SKM-1 treated with dmso at 0.1 percent for 144 hours (cell line): ENCODE measurements around the gene RANBP9.
A peak's percentile ranks its signal among the peaks of the same experiment; 100 is the strongest.

ENCODE experiments used
- DNase-seq: peaks from one replicate; lab custom pipeline; 2025; ENCODE audit not compliant: unreplicated experiment; lab: John Stamatoyannopoulos, UW

Gene RANBP9

GRCh38 chr6:13604546-13605416 lies 106.9 kb downstream of the RANBP9 start:
- no peak for DNase-seq

GRCh38 chr6:13604135-13604534 lies 107.5 kb downstream of the RANBP9 start:
- DNase-seq: no peak

GRCh38 chr6:13600036-13600435 lies 111.6 kb downstream of the RANBP9 start:
- DNase-seq: no peak

GRCh38 chr6:13597073-13597472 lies 114.6 kb downstream of the RANBP9 start:
- DNase-seq: no peak

DNA sequence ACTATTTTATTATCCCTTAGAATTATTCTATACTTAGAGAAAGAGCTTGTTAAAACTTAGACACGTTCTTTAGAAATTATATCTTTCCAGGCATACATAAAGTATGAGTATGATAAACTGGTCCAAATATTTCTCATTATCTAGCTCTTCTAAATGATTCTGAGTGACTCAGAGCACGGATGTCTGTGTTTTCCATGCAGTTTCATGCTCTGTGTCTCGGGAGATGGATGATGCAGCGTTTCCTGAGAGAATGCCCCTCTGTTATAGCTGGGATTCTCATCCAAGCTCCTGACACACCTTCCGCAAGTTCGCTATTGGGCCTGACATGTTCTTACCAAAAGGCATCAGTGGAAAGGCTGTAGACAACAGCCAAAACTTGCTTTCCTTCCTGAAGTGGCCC lies 117.9 kb downstream of the RANBP9 start:
- DNase-seq: no peak

DNA sequence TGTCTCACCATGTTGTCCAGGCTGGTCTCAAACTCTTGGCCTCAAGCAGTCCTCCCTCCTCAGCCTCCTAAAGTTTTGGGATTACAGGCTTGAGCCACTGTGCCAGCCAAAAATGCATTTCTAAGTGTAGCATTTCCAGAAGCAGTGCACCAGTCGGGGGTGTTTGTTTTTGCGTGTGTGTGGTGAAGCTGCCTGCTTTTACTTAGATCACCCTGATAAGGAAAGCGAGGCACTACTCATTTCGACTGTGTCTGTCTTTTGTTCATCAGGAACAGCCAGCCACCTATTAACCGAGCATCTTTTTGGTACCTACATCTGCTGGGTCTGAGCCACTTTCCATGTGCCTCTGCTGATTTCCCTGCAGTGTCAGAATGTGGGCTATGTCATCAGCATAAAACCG lies 118.5 kb downstream of the RANBP9 start:
- DNase-seq: no peak

DNA sequence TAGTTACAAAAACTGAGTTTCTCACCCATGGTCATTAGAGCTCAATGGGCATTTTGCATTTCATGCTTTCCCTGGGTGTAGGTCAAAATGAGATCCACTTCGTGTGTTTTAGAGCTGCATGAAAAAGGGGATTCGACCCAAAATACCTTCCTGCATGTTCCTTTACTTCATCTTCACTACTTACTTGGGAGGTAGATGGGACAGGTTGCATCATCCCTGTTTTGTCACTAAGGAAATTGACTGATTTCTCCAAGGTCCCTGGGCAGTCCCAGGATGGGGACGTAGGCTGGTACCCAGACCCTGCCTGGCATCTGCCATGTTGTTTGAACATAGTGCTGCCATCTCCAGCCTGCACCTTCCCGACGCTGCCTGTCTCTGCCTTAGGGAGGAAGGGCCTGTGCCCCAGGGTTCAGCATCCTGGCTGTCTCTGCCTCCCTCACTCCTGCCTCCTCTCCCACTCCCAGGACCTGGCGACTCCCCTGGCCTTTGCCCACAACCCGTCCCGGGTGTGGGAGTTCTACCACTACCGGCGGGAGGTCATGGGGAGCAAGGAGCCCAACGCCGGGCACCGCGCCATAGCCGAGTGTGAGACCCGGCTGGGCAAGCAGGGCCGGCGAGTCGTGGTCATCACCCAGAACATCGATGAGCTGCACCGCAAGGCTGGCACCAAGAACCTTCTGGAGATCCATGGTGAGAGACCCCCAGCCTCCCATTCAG lies 120.3 kb downstream of the RANBP9 start:
- no peak for DNase-seq

DNA sequence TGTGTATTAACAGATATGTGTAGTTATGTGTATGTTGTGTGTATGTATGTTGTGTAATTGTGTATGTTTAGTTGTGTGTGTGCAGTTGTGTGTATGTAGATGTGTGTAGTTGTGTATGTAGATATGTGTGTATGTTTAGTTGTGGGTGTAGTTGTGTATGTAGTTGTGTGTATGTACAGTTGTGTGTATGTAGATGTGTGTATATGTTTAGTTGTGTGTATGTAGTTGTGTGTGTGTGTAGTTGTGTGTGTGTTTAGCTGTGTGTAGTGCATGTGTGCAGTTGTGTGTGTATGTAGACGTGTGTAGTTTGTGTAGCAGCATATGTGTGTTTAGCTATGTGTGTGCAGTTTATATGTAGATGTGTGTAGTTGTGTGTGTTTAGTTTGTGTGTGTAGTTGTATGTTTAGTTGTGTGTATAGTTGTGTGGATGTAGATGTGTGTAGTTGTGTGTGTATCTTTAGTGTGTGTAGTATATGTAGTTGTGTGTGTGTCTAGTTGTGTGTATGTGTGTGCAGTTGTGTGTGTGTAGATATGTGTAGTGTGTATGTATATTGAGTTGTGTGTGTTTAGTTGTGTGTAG lies 121.0 kb downstream of the RANBP9 start:
- no peak for DNase-seq

DNA sequence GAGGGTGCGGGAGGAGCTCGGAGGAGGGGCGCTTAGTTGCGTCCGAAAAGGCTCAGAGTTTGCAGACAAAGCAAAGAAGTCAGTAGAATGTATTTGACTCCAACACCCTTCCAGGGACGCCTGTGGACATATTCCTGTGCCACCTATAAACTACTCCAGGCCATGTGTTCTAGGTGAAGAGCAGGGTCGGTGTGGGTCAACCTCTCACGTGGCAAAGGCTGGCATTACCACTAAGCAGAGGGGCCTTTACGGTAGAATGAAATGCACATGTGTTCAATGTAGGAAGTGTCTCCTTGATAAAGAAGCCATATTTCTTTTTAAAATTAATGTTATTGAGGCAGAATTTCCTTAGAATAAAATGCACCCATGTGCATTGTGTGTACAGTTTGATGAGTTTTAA lies 121.8 kb downstream of the RANBP9 start:
- no peak for DNase-seq

DNA sequence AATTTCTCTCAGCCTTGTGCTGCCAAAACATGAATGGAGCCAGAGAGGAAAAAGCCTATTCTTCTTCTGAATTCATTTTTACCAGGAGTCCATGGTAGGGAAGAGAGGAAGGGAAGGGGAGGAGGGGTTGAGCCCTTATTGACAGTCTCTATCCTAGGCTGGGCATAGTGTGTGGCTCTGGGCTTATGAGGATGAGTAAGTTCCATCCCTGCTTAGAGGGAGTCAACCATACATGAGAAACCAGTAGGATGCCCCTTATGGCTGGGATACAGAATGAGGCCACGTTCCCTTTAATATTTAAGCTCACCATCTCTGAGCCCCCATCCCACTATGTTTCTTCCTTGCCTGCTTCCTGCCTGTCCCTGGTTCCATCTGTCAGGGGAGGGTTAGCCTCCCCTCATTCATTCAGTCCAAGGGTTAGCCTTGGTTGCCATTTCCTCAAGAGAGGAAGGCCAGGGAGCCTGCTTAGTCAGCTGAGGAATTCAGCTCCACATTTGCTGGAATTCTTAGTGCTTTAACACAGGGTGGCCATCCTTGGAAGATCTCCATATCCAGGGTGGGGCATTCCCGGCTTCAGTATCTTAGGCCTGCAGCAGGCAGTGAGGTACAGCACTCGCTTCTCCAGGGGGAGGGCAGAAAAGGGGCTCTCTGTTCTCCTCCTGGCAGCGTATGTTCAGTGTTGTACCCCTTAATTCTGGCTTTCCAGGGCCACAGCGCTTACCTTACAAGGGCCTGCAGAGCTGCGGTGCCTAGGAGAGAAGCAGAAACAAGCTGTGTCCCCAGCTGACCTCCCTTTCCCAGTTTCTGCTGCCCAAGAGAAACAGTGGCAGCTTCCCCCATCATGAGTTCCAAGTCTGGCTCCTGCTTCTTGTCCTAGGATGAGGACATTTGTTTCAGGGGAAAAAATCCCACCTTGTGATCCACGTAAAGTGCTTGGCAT lies 124.8 kb downstream of the RANBP9 start:
- DNase-seq: no peak

- DNase-seq: no peak
Measured at GRCh38 chr6:13581700-13582229, 129.9 kb downstream of the RANBP9 start.

GRCh38 chr6:13579911-13580310 lies 131.7 kb downstream of the RANBP9 start:
- peak; percentile 62 for DNase-seq

- no peak for DNase-seq
Measured at GRCh38 chr6:13577926-13578325, 133.7 kb downstream of the RANBP9 start.

DNA sequence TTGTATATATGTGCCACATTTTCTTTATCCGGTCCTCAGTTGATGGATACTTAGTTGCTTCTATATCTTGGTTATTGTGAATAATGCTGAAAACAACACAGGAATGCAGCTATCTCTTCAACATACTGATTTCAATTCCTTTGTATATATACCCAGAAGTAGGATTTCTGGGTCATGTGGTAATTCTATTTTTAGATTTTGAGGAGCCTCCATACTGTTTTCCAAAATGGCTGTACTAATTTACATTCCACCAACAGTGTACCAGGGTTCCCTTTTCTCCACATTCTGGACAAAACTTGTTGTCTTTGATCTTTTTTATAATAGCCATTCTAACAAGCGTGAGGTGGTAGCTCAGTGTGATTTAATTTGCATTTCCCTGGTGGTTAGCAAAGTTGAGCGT lies 135.6 kb downstream of the RANBP9 start:
- DNase-seq: no peak

DNA sequence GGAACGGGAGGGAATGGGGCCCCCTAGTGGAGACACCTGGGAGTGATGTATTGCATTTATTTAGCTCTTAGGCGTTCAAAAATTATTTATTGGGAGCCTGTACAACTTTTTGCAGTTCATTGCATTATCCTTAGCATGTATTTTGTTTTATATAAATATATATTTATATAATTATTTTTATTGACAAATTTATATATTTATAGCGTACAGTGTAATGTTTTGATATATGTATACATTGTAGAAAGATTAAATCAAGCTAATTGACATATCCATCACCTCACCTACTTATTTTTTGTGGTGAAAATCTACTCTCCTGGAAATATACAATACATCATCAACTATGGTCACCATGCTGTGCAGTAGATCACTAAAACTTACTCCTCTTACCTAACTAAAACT lies 136.3 kb downstream of the RANBP9 start:
- no peak for DNase-seq

DNA sequence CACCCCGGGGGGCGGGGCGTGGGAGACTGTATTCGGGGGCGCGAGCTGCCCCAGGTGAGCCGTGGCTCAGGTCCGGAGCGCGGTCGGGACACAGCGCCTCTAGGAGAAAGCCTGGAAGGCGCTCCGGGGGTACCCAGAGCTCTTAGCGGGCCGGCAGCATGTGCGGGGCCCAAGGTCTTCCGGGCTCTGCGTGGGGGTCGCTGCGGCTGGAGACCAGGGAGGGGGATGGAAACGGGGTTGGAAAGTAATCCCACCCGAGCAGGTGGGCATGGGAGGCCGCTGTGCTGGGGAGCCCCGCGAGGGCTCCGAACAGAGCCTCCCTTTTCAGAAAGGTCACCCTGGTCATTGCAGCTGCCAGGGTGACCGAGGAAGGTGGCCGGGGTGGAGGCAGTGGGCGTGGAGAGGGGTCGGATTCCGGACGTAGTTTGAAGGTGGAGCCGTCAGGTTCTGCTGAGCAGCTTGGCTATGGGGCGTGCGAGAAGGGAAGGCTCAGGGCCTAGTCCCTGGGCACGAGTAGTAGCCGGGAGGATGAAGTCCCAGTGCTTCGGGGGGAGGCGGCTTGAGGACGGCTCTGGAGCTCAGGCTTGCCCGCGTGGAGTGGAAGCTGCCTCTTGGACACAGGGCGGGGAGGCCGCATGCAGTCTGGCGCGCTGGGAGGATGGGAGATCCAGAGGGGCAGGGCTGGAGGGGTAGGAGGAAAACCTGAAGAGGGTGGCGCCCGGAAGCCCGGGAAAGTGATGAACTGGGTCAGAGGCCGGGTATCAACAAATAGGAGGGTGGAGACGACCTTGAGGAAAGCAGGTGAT lies 136.9 kb downstream of the RANBP9 start, which contains the start of gene SIRT5:
TSS of gene SIRT5 (plus strand) at position 31 of the 806 bp plus-strand sequence. CDS start 9,510 bp downstream, outside the sequence.
- peak; percentile 82 for DNase-seq

GRCh38 chr6:13574149-13574570 lies 137.5 kb downstream of the RANBP9 start:
- peak; percentile 83 for DNase-seq

- no peak for DNase-seq
Measured at GRCh38 chr6:13573669-13574110, 137.9 kb downstream of the RANBP9 start.

DNA sequence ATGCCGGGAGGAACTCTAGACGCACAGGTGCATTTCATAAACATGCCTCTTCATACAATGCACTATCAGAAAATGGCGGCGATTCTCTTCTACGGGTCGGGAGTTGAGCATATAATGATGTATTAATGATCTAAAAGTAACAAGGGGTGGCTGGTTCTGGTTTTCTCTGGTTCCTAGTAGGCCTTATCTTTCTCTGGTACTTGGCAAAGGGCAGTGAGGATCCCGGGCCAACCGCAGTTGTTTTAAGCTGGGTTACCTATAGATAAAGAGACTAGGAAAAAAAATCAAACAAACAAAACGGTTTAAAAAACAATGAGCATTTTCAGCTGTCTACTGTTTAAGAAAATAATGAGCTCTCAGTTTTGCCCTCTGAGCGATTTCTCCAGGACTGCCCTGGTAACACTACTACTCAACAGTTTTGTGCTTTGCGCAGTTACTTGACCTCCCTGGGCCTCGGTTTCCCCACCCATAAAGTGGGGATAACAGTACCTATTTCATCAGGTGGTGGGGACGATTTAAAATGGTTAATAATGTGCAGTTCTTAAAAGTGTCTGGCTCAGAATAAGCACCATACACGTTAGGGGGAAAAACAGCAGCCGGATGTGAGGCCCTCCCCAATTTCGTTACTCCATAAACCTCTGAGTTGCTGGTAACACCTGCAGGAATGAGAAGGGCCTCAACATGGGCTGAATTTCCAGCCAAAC lies 138.5 kb downstream of the RANBP9 start:
- no peak for DNase-seq
